Raji (cell line): Measurements from ENCODE around the gene PHTF2.

Source experiments
- POLR2A ChIP-seq: IDR thresholded peaks from 2 replicates; pipeline ENCODE4 v1.6.1; 2011; ENCODE audit warnings: low read depth, low read length, control low read depth; ENCODE audit not compliant: insufficient read depth

PHTF2 gene

GRCh38 chr7:77975672-77976480, 177.3 kb downstream of the PHTF2 start:
- TF ChIP-seq POLR2A, result no peak

- no peak for TF ChIP-seq POLR2A
Measured at GRCh38 chr7:77979219-77979618, 180.6 kb downstream of the PHTF2 start.

- TF ChIP-seq POLR2A, result no peak
Measured at GRCh38 chr7:77980087-77980713, 181.6 kb downstream of the PHTF2 start.

GRCh38 chr7:77982926-77983550, 184.5 kb downstream of the PHTF2 start:
- no peak for TF ChIP-seq POLR2A

GRCh38 chr7:77983973-77984372, 185.4 kb downstream of the PHTF2 start:
- no peak for TF ChIP-seq POLR2A

- no peak for TF ChIP-seq POLR2A
Measured at GRCh38 chr7:77985232-77985973, 186.8 kb downstream of the PHTF2 start.

GRCh38 chr7:77985974-77986339, 187.4 kb downstream of the PHTF2 start:
- no peak for TF ChIP-seq POLR2A

- TF ChIP-seq POLR2A, result no peak
Measured at GRCh38 chr7:77989981-77990566, 191.5 kb downstream of the PHTF2 start.

- no peak for TF ChIP-seq POLR2A
Measured at GRCh38 chr7:77991656-77992055, 193.1 kb downstream of the PHTF2 start.

GRCh38 chr7:77993838-77994237, 195.3 kb downstream of the PHTF2 start:
- TF ChIP-seq POLR2A, result no peak

GRCh38 chr7:77995717-77996116, 197.1 kb downstream of the PHTF2 start:
- TF ChIP-seq POLR2A, result no peak

GRCh38 chr7:78002021-78002420, 203.4 kb downstream of the PHTF2 start:
- no peak for TF ChIP-seq POLR2A

- TF ChIP-seq POLR2A, result no peak
Measured at GRCh38 chr7:78002715-78003114, 204.1 kb downstream of the PHTF2 start.

- no peak for TF ChIP-seq POLR2A
Measured at GRCh38 chr7:78006063-78006755, 207.6 kb downstream of the PHTF2 start.
